HG03097 (cell line): ENCODE results near the gene MAD2L2.

Experiments
- ATAC-seq: cut with Tn5 transposase; IDR thresholded peaks from one replicate; pipeline ENCODE4 v1.9.1; 2021; ENCODE audit not compliant: unreplicated experiment, low FRiP score

Gene MAD2L2

DNA sequence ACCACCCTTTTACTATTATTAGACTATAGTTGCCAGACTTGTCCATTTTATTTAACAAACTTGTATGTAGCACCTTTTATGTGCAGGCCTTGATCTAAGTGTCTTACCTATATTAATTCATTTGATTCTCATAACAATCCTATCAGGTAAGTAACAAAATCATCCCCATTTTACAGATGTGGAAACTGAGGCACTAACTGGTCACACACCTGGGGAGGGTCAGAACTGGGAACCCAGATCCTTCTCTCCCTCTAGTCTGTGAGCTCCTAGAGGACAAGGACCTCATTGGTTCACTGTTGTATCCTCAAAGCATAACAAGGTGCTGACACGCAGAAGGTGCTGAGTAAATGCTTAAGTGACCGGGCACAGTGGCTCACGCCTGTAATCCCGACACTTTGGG lies 41.6 kb downstream of the MAD2L2 start:
- ATAC-seq, result no peak

DNA sequence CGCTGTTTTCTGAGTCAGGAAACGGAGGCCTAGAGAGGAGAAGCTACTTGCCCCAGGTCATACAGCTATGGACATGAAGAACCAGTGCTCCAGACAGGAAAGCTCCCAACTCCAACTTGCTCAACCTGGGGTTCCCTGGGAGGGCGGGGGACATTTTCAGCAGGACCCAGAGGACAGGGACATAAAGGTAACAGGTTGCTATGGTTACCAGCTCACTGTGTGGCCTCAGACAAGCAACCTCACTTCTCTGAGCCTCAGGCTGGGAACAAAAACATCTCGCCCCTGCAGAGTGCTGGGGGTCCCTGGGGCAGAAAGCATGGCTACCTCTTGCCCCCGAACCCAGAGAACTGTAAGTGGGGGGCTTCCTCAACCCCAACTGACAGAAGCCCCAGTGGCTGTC lies 42.8 kb downstream of the MAD2L2 start:
- ATAC-seq, result no peak

DNA sequence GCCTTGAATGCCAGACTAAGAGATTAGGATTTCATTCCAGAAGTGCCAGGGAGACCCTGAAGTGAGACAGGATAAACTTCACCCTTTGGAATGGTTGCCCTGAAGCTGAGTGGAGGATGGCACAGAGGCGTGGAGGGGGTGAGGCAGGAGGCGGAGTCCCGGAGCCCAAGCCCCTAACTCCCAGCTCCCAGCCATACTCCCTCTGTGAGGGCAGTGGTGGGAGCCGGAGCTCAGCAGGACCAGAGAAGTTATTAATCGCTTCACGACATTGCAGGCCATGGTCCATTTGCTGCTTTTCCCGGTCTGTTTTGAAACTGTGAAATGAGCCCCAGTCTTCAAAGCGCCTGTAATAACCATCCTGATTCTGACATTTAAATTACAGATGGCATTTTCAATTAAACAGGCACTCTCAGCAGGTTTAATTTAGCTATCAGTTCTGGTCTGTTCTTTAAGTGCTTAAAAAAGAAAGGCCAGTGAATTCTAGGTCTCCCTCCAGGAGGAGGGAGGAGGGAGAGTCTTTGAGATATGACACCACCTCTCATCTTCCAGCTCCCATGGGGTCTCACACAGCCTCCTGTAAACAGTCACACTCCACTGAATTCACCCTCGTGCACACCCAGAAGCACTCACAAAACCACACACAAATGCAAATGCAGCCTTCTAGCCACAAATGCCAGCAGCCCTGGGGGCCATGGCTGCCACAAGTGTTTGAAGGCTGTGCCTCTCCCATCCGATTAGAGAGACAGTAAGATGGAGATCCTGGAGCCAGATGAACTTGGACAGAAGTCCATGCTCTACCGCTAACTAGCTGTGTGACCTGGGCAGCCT lies 46.4 kb downstream of the MAD2L2 start:
- no peak for ATAC-seq

DNA sequence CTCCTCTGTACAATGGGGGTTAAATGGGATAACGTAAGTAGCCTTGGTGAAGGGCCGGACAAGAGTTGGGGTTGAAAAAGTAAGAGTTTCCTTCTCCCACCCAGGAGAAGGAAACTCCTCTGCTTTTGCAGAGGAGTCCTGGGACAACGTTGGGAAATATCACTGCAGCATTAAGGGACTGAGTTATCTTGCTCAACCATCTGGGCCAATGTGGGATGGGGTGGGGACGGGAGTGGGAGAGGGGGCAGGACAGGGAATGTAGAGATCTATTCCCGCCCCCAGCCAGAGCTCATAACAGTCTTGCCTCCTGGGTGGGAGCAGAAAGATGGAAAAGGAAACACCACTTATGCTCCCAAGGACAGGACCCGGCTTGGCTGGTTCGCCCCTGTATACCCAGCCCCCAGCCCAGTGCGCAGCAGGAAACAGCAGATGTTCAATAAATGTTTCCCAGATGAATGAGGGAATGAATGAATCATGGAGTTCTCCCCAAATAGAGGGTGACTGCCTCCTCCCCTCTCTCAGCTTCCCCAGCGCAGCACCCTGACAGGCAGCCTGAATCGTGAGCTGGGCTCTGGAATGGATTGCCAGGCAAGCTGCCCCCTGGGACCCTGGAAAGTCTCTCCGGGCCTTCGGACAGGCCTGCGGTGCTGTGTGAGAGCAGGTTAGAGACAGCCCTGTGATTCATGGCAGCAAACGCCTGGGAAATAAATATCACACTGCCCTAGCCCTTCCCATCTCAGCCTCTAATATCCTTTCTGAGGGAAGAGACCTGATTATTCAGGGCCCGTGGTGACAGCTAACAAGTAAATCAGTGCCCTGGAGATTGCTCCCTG lies 51.5 kb downstream of the MAD2L2 start:
- no peak for ATAC-seq

DNA sequence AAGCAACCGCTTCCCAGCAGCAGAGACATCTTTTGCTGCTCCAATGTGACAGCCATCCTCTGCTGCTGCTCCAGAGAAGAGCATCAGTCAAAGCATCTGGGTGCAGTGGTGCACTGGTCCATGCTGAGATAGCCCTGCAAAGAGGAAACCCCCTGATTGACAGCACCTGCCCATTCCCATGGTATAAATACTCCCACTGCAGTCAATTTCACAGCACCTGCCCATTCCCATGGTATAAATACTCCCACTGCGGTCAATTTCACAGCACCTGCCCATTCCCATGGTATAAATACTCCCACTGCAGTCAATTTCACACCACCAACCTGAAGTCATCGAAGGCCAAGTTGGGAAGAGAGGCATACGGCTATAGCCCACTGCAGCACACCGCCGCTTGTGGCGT lies 52.2 kb downstream of the MAD2L2 start:
- no peak for ATAC-seq

DNA sequence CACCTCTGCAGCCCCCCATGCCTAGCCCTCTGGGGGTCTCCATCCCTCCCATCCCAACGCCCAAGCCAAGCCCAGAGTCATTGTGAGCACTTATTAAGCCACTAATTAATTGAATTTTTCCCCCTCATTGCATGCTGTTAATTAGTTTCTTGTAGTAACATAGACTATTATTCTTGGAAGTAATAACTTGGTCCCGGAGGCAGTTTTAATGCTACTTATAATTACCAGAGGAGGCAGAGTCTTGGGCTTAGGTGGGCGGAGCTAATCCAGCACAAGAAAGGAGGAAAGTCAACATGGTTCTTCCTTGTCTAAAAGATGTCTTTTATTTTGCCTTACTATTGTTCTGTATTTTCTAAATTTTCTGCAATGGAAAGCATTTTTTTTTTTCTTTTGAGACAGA lies 54.4 kb downstream of the MAD2L2 start:
- ATAC-seq, result no peak
